ENCODE measurements around the gene LMBR1. TPM values are rescaled to one million over a fixed set of nuclear protein-coding genes. Genes with fewer than 3 reads are reported as not detected.

Gene LMBR1
- total and polyA plus RNA-seq, 2 donors (not counting 3 experiments of a cell fraction or from before 2014, with no cell fraction given): 14.0 to 72.9 TPM

- ChIA-PET POLR2A (no interaction called here), CTCF (interaction anchor here (0.8 to 1.2 kb wide), 2 partner anchors 8 to 33 kb away, joined by 3 read pairs; no protein-coding TSS in a partner anchor)
- intact Hi-C loops (cut with micrococcal nuclease): no loop called here
- Histone ChIP-seq H2AFZ (ENCODE audit: low read depth, low read length) (no peak overlapping the region), H3K4me1 (ENCODE audit: control insufficient read depth, extremely low read depth, insufficient read depth, low read length) (no peaks in the 10 kb centered on the region), H3K9ac (replicated peaks; ENCODE audit: extremely low read depth, insufficient read depth, low read length) (no peak overlapping the region), H3K4me2 (ENCODE audit: insufficient read depth, low read length) (no peak overlapping the region), H3K36me3 (ENCODE audit: control insufficient read depth in 2 of 2, extremely low read depth in 1 of 2, insufficient read depth in 2 of 2, low read length in 2 of 2) (peaks cover 0 to 2% of the 10 kb centered on the region in 2 experiments), H3K9me1 (replicated peaks; ENCODE audit: control insufficient read depth, extremely low read depth, insufficient read depth, low read length) (no peaks in the 10 kb centered on the region), H3K27ac (ENCODE audit: insufficient read depth, low read depth, low read length) (no peak overlapping the region), H4K20me1 (replicated peaks; ENCODE audit: control insufficient read depth, extremely low read depth, insufficient read depth, low read length) (no peaks in the 10 kb centered on the region), H3K79me2 (ENCODE audit: control insufficient read depth, insufficient read depth, low read length) (no peaks in the 10 kb centered on the region), H3K27me3 (ENCODE audit: control insufficient read depth in 2 of 2, insufficient read depth in 2 of 2, low read length in 2 of 2) (no peaks in the 10 kb centered on the region), H3K9me3 (replicated peaks; ENCODE audit: control insufficient read depth, insufficient read depth, low read length) (no peaks in the 10 kb centered on the region), H3K4me3 (replicated peaks in 1 of 3; ENCODE audit: insufficient read depth in 1 of 3, low read depth in 1 of 3, low read length in 3 of 3) (no peak overlapping the region)
- DNase-seq (ENCODE audit: low read depth, low spot score) (no peak), FAIRE-seq (no peak)
- no TSS peak for BruUV-seq (replicated peaks)
- TF ChIP-seq EZH2 (IDR thresholded peaks at IDR 0.05; ENCODE audit: borderline replicate concordance, low read depth, low read length, severe bottlenecking): no peak
- no peak for TF ChIP-seq POLR2AphosphoS5 (IDR thresholded peaks at IDR 0.05; ENCODE audit: insufficient read depth, low read depth, low read length)
- TF ChIP-seq FOS (IDR thresholded peaks at IDR 0.05; ENCODE audit: borderline replicate concordance, insufficient read depth, low read length): no peak
- no peak for TF ChIP-seq MYC (IDR thresholded peaks at IDR 0.05; ENCODE audit: low read depth, low read length)
- no peak for TF ChIP-seq JUN (IDR thresholded peaks at IDR 0.05; ENCODE audit: borderline replicate concordance, insufficient read depth, insufficient read length, low read depth)
- TF ChIP-seq GATA2 (IDR thresholded peaks at IDR 0.05; ENCODE audit: insufficient read depth, insufficient read length, low read depth, low read length): no peak
- TF ChIP-seq, protein P1, sequence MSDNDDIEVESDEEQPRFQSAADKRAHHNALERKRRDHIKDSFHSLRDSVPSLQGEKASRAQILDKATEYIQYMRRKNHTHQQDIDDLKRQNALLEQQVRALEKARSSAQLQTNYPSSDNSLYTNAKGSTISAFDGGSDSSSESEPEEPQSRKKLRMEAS (IDR thresholded peaks at IDR 0.05; ENCODE audit: insufficient read depth, insufficient read length): no peak
- no peak for TF ChIP-seq POLR2A (IDR thresholded peaks at IDR 0.05; ENCODE audit: low read depth, low read length)
- TF ChIP-seq, protein P2, sequence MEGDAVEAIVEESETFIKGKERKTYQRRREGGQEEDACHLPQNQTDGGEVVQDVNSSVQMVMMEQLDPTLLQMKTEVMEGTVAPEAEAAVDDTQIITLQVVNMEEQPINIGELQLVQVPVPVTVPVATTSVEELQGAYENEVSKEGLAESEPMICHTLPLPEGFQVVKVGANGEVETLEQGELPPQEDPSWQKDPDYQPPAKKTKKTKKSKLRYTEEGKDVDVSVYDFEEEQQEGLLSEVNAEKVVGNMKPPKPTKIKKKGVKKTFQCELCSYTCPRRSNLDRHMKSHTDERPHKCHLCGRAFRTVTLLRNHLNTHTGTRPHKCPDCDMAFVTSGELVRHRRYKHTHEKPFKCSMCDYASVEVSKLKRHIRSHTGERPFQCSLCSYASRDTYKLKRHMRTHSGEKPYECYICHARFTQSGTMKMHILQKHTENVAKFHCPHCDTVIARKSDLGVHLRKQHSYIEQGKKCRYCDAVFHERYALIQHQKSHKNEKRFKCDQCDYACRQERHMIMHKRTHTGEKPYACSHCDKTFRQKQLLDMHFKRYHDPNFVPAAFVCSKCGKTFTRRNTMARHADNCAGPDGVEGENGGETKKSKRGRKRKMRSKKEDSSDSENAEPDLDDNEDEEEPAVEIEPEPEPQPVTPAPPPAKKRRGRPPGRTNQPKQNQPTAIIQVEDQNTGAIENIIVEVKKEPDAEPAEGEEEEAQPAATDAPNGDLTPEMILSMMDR (IDR thresholded peaks at IDR 0.05; ENCODE audit: extremely low read depth in 1 of 2, insufficient read depth in 1 of 2, low read depth in 1 of 2, low read length in 2 of 2): no peak
- dilution Hi-C loops (cut with MboI; ENCODE audit: extremely low pct_ligation_motif_present, low sequenced_read_pairs): no loop called here
These were observed 146.1 kb downstream of the LMBR1 start for GRCh38 chr7:156746891-156747290.

Data from endothelial cell of umbilical vein (primary cell).